ENCODE results near the gene ERMARD. TPM values are rescaled to one million over a fixed set of nuclear protein-coding genes. Genes with fewer than 3 reads are reported as not detected.

ERMARD gene
- total and polyA plus RNA-seq, 2 donors (not counting 1 experiment from before 2014, with no cell fraction given), result 22.0 to 32.5 TPM

GRCh38 chr6:169810066-169810989 is 58.9 kb downstream of the ERMARD start:
- Histone ChIP-seq H3K27me3 (ENCODE audit: control insufficient read depth, insufficient read depth, low read length) (no peaks in the 10 kb centered on the region), H3K27ac (ENCODE audit: insufficient read depth, low read length) (no peak overlapping the region), H3K4me1 (ENCODE audit: control insufficient read depth, extremely low read depth, insufficient read depth, low read length) (no peaks in the 10 kb centered on the region), H4K20me1 (ENCODE audit: control insufficient read depth, extremely low read depth, insufficient read depth, low read length) (no peaks in the 10 kb centered on the region), H3K36me3 (ENCODE audit: control insufficient read depth, insufficient read depth, low read length) (no peaks in the 10 kb centered on the region), H3K4me3 (replicated peaks in 1 of 4; ENCODE audit: control extremely low read depth in 1 of 4, insufficient read depth in 1 of 4, low read depth in 3 of 4, low read length in 4 of 4) (no peak overlapping the region), H3K4me2 (ENCODE audit: extremely low read depth, insufficient read depth, low read length) (no peak overlapping the region), H3K9ac (ENCODE audit: insufficient read depth, low read length) (no peak overlapping the region), H3K9me3 (ENCODE audit: control insufficient read depth, insufficient read depth, low read depth, low read length) (no peaks in the 10 kb centered on the region), H3K79me2 (ENCODE audit: control insufficient read depth, insufficient read depth, low read length) (no peaks in the 10 kb centered on the region), H2AFZ (ENCODE audit: low read length) (no peak overlapping the region)
- TF ChIP-seq EZH2 (IDR thresholded peaks at IDR 0.05; ENCODE audit: low read length, missing control alignments), result no peak
- TF ChIP-seq CTCF (conservative IDR thresholded peaks at IDR 0.05 in 1 of 2, IDR thresholded peaks at IDR 0.05 in 1 of 2; ENCODE audit: low read depth in 1 of 2, low read length in 2 of 2), result no peak
- DNase-seq (ENCODE audit: low read depth in 2 of 2), result no peak

DNA sequence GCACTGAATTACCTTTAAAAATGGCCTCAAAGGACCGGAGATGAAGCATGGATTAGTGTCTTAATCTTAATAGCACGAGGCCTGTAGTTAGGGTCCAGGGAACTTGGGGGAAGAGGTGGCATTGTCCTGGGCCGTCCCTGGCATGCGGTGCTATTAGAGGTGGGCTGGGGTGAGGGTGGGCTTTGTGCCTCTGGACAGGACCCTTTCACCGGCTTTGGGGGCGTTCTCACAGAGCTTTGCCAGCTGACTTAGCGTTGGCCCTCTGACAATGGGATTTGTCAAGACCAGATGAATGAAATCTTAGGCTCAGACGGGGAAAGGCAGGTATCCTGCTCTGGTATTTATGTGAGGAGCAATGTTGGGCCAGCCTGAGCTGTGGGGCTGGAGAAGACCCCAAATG is 59.6 kb downstream of the ERMARD start:
- H3K4me3 ChIP-seq (replicated peaks in 1 of 4; ENCODE audit: control extremely low read depth in 1 of 4, insufficient read depth in 1 of 4, low read depth in 3 of 4, low read length in 4 of 4), result no peak overlapping the region
- TF ChIP-seq EZH2 (IDR thresholded peaks at IDR 0.05; ENCODE audit: low read length, missing control alignments) (no peak), CTCF (conservative IDR thresholded peaks at IDR 0.05 in 1 of 2, IDR thresholded peaks at IDR 0.05 in 1 of 2; ENCODE audit: low read depth in 1 of 2, low read length in 2 of 2) (no peak)
- H3K9ac ChIP-seq (ENCODE audit: insufficient read depth, low read length), result no peak overlapping the region
- no peak for DNase-seq (ENCODE audit: low read depth in 2 of 2)
- no peaks in the 10 kb centered on the region for H3K79me2 ChIP-seq (ENCODE audit: control insufficient read depth, insufficient read depth, low read length)
- H3K9me3 ChIP-seq (ENCODE audit: control insufficient read depth, insufficient read depth, low read depth, low read length), result no peaks in the 10 kb centered on the region
- no peaks in the 10 kb centered on the region for H3K27me3 ChIP-seq (ENCODE audit: control insufficient read depth, insufficient read depth, low read length)
- no peaks in the 10 kb centered on the region for H4K20me1 ChIP-seq (ENCODE audit: control insufficient read depth, extremely low read depth, insufficient read depth, low read length)
- no peaks in the 10 kb centered on the region for H3K36me3 ChIP-seq (ENCODE audit: control insufficient read depth, insufficient read depth, low read length)
- H3K27ac ChIP-seq (ENCODE audit: insufficient read depth, low read length), result no peak overlapping the region
- H3K4me1 ChIP-seq (ENCODE audit: control insufficient read depth, extremely low read depth, insufficient read depth, low read length), result no peaks in the 10 kb centered on the region
- H2AFZ ChIP-seq (ENCODE audit: low read length), result no peak overlapping the region
- no peak overlapping the region for H3K4me2 ChIP-seq (ENCODE audit: extremely low read depth, insufficient read depth, low read length)

GRCh38 chr6:169811521-169812256 is 60.3 kb downstream of the ERMARD start:
- H3K4me3 ChIP-seq (replicated peaks in 1 of 4; ENCODE audit: control extremely low read depth in 1 of 4, insufficient read depth in 1 of 4, low read depth in 3 of 4, low read length in 4 of 4), result no peak overlapping the region
- TF ChIP-seq CTCF (conservative IDR thresholded peaks at IDR 0.05 in 1 of 2, IDR thresholded peaks at IDR 0.05 in 1 of 2; ENCODE audit: low read depth in 1 of 2, low read length in 2 of 2) (no peak), EZH2 (IDR thresholded peaks at IDR 0.05; ENCODE audit: low read length, missing control alignments) (no peak)

More at GRCh38 chr6:169811521-169812256, 60.3 kb downstream of the ERMARD start:
- no peak overlapping the region for H3K4me2 ChIP-seq (ENCODE audit: extremely low read depth, insufficient read depth, low read length)
- H3K27me3 ChIP-seq (ENCODE audit: control insufficient read depth, insufficient read depth, low read length), result no peaks in the 10 kb centered on the region
- no peaks in the 10 kb centered on the region for H4K20me1 ChIP-seq (ENCODE audit: control insufficient read depth, extremely low read depth, insufficient read depth, low read length)
- no peak overlapping the region for H2AFZ ChIP-seq (ENCODE audit: low read length)
- H3K36me3 ChIP-seq (ENCODE audit: control insufficient read depth, insufficient read depth, low read length), result no peaks in the 10 kb centered on the region
- no peak overlapping the region for H3K9ac ChIP-seq (ENCODE audit: insufficient read depth, low read length)
- H3K9me3 ChIP-seq (ENCODE audit: control insufficient read depth, insufficient read depth, low read depth, low read length), result no peaks in the 10 kb centered on the region
- no peaks in the 10 kb centered on the region for H3K79me2 ChIP-seq (ENCODE audit: control insufficient read depth, insufficient read depth, low read length)
- H3K4me1 ChIP-seq (ENCODE audit: control insufficient read depth, extremely low read depth, insufficient read depth, low read length), result no peaks in the 10 kb centered on the region
- DNase-seq (ENCODE audit: low read depth in 2 of 2), result no peak
- H3K27ac ChIP-seq (ENCODE audit: insufficient read depth, low read length), result no peak overlapping the region
